ENCODE results near the gene RIMS1. TPM values are rescaled to one million over a fixed set of nuclear protein-coding genes. Genes with fewer than 3 reads are reported as not detected.

RIMS1 gene
- total RNA-seq, 1 donor from 2014 or later = 6.3 TPM

DNA sequence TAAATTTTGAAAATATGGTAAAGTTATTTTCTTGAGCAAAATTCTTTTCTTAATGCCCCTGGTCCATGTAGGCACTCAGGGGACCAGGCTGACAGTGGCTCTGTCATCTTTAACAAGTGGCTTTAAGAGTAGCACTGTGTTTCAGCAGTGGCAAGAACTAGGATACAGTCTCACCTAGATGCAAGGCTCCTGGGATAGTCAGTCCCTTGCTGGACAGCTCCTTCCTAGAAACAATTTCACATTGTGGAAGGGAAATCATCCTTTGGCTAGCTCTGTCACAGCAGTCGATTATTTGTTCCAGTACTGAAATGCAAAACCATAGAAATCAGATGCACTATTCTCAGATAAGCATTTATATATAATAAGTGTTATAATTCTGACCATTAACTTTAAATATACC, 560.1 kb downstream of the RIMS1 start:
- Mint-ChIP-seq H3K4me3 (no peak overlapping the region), H3K36me3 (no peaks in the 10 kb centered on the region), H3K4me1 (no peaks in the 10 kb centered on the region), H3K27ac (no peak overlapping the region), H3K9me3 (no peaks in the 10 kb centered on the region), H3K27me3 (ENCODE audit: low read depth) (peaks cover 32% of the 10 kb centered on the region)
- no peak for DNase-seq (ENCODE audit: low spot score in 2 of 2, unreplicated experiment in 2 of 2)
- TF ChIP-seq, protein P1, sequence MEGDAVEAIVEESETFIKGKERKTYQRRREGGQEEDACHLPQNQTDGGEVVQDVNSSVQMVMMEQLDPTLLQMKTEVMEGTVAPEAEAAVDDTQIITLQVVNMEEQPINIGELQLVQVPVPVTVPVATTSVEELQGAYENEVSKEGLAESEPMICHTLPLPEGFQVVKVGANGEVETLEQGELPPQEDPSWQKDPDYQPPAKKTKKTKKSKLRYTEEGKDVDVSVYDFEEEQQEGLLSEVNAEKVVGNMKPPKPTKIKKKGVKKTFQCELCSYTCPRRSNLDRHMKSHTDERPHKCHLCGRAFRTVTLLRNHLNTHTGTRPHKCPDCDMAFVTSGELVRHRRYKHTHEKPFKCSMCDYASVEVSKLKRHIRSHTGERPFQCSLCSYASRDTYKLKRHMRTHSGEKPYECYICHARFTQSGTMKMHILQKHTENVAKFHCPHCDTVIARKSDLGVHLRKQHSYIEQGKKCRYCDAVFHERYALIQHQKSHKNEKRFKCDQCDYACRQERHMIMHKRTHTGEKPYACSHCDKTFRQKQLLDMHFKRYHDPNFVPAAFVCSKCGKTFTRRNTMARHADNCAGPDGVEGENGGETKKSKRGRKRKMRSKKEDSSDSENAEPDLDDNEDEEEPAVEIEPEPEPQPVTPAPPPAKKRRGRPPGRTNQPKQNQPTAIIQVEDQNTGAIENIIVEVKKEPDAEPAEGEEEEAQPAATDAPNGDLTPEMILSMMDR (IDR thresholded peaks at IDR 0.05; ENCODE audit: unreplicated experiment) = no peak

Data from mesothelial cell of epicardium (in vitro differentiated cells).